Loucy (cell line): Measurements from ENCODE around the gene ADGB.
A peak's percentile ranks its signal among the peaks of the same experiment; 100 is the strongest.

ENCODE experiments used
- H2AFZ ChIP-seq: fragments of 200-600 bp; sonication (generic); 2 replicates; pipeline ENCODE4 v1.6.0; 2016; ENCODE audit warnings: antibody characterized with exemption, mild to moderate bottlenecking, low read length, moderate library complexity
- H3F3A ChIP-seq: fragments of 200-600 bp; 2 replicates; pipeline ENCODE4 v1.6.0; 2016; ENCODE audit warnings: antibody characterized with exemption, low read depth, mild to moderate bottlenecking
- H3K27me3 ChIP-seq: fragments of 200-600 bp; sonication (generic); 2 replicates; pipeline ENCODE4 v1.6.1; 2014; ENCODE audit warnings: low read length, mild to moderate bottlenecking; ENCODE audit not compliant: insufficient read depth, poor library complexity, severe bottlenecking
- H3K36me3 ChIP-seq: fragments of 200-600 bp; sonication (generic); 2 replicates; pipeline ENCODE4 v1.6.1; 2016; ENCODE audit warnings: low read length; ENCODE audit not compliant: insufficient read depth
- H3K4me1 ChIP-seq: fragments of 200-600 bp; sonication (generic); 2 replicates; pipeline ENCODE4 v1.5.1; 2014; ENCODE audit warnings: low read length, mild to moderate bottlenecking; ENCODE audit not compliant: insufficient read depth, poor library complexity, severe bottlenecking
- H3K4me2 ChIP-seq: fragments of 200-600 bp; sonication (generic); 2 replicates; pipeline ENCODE4 v1.6.0; 2014; ENCODE audit warnings: antibody characterized with exemption, low read length, low read depth, mild to moderate bottlenecking; ENCODE audit not compliant: poor library complexity, severe bottlenecking
- H3K4me3 ChIP-seq: fragments of 200-600 bp; sonication (generic); 2 replicates; pipeline ENCODE4 v1.5.1; 2014; ENCODE audit warnings: low read length, mild to moderate bottlenecking, mixed read lengths; ENCODE audit not compliant: poor library complexity, severe bottlenecking
- H3K79me2 ChIP-seq: fragments of 200-600 bp; sonication (generic); 2 replicates; pipeline ENCODE4 v1.6.1; 2014; ENCODE audit warnings: low read length; ENCODE audit not compliant: insufficient read depth
- H3K9ac ChIP-seq: fragments of 200-600 bp; sonication (generic); 2 replicates; pipeline ENCODE4 v1.6.0; 2014; ENCODE audit warnings: mild to moderate bottlenecking, low read depth, low read length, moderate library complexity; ENCODE audit not compliant: poor library complexity, severe bottlenecking
- H3K9me2 ChIP-seq: fragments of 200-600 bp; sonication (generic); replicated peaks from 2 replicates; pipeline ENCODE4 v1.6.1; 2016; ENCODE audit warnings: low read depth, low read length, mixed read lengths
- H3K9me3 ChIP-seq: fragments of 200-600 bp; sonication (generic); 2 replicates; pipeline ENCODE4 v1.6.1; 2014; ENCODE audit warnings: mild to moderate bottlenecking, antibody characterized with exemption, low read length, low read depth; ENCODE audit not compliant: insufficient read depth
- H4K20me1 ChIP-seq: fragments of 200-600 bp; sonication (generic); 2 replicates; pipeline ENCODE4 v1.6.0; 2014; ENCODE audit warnings: antibody characterized with exemption, low read length, mild to moderate bottlenecking; ENCODE audit not compliant: insufficient read depth, poor library complexity, severe bottlenecking
- EZH2phosphoT487 ChIP-seq: fragments of 200-600 bp; IDR thresholded peaks from 2 replicates; pipeline ENCODE4 v1.6.1; 2018; ENCODE audit warnings: antibody characterized with exemption, mild to moderate bottlenecking, moderate library complexity, borderline replicate concordance
- TF ChIP-seq, protein P1 (sequence below): fragments of 200-600 bp; sonication (generic); conservative IDR thresholded peaks from 2 replicates; pipeline ENCODE4 v1.5.1; 2014; ENCODE audit warnings: mild to moderate bottlenecking, antibody characterized with exemption, low read length

Gene ADGB

DNA sequence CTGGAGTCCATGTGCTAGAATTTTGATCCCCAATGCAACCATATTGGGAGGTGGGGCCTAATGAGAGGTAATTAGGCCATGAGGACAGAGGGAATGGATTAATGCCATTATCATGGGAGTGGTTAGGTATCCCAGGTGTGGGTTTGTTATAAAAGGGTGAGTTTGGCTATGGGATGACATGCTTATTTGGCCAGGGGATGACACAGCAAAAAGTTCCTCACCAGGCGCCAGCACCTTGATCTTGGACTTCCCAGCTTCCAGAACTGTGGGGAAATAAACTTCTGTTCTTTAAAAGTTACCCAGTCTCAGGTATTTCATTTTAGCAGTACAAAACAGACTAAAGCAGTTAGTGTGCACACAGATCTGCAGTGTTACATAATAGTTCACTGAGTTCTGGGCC, 84.1 kb downstream of the ADGB start:
- H2AFZ ChIP-seq, result no peak overlapping the region
- H3K4me3 ChIP-seq, result no peak overlapping the region
- H3F3A ChIP-seq, result no peaks in the 10 kb centered on the region
- no peak overlapping the region for H3K9ac ChIP-seq
- H3K4me1 ChIP-seq, result no peaks in the 10 kb centered on the region
- no peaks in the 10 kb centered on the region for H3K79me2 ChIP-seq
- H3K9me2 ChIP-seq, result no peaks in the 10 kb centered on the region
- TF ChIP-seq EZH2phosphoT487, result no peak
- TF ChIP-seq, protein P1, sequence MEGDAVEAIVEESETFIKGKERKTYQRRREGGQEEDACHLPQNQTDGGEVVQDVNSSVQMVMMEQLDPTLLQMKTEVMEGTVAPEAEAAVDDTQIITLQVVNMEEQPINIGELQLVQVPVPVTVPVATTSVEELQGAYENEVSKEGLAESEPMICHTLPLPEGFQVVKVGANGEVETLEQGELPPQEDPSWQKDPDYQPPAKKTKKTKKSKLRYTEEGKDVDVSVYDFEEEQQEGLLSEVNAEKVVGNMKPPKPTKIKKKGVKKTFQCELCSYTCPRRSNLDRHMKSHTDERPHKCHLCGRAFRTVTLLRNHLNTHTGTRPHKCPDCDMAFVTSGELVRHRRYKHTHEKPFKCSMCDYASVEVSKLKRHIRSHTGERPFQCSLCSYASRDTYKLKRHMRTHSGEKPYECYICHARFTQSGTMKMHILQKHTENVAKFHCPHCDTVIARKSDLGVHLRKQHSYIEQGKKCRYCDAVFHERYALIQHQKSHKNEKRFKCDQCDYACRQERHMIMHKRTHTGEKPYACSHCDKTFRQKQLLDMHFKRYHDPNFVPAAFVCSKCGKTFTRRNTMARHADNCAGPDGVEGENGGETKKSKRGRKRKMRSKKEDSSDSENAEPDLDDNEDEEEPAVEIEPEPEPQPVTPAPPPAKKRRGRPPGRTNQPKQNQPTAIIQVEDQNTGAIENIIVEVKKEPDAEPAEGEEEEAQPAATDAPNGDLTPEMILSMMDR, result no peak
- no peaks in the 10 kb centered on the region for H3K9me3 ChIP-seq
- H4K20me1 ChIP-seq, result no peaks in the 10 kb centered on the region
- H3K4me2 ChIP-seq, result no peak overlapping the region
- no peaks in the 10 kb centered on the region for H3K36me3 ChIP-seq
- H3K27me3 ChIP-seq, result no peaks in the 10 kb centered on the region

DNA sequence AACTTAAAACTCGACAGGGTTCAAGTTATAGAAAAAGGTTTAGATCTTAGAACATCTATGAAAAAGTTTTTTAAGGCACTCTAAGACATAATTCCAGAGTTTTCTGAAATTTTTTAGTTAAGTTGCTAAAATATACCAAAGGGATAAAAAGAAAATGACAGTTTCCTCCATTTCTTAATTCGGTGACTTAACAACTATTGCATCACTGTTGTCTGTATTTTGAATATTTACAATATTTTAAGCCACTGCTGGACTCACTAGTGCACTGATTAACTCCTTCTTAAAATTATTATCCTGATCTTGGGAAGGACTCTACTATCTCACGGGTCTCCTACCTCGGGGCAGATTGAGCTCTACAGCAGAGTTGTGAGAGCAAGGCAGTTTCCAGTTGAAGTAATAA, 91.0 kb downstream of the ADGB start:
- H3K27me3 ChIP-seq, result no peaks in the 10 kb centered on the region
- H3K36me3 ChIP-seq, result no peaks in the 10 kb centered on the region
- H3K79me2 ChIP-seq, result no peaks in the 10 kb centered on the region
- no peak for TF ChIP-seq EZH2phosphoT487
- TF ChIP-seq, protein P1, result no peak
- H3K4me3 ChIP-seq, result no peak overlapping the region
- no peaks in the 10 kb centered on the region for H3K9me3 ChIP-seq
- H2AFZ ChIP-seq, result no peak overlapping the region
- H3F3A ChIP-seq, result no peaks in the 10 kb centered on the region
- H3K9ac ChIP-seq, result no peak overlapping the region
- no peaks in the 10 kb centered on the region for H3K4me1 ChIP-seq
- no peaks in the 10 kb centered on the region for H3K9me2 ChIP-seq
- no peaks in the 10 kb centered on the region for H4K20me1 ChIP-seq
- H3K4me2 ChIP-seq, result no peak overlapping the region

DNA sequence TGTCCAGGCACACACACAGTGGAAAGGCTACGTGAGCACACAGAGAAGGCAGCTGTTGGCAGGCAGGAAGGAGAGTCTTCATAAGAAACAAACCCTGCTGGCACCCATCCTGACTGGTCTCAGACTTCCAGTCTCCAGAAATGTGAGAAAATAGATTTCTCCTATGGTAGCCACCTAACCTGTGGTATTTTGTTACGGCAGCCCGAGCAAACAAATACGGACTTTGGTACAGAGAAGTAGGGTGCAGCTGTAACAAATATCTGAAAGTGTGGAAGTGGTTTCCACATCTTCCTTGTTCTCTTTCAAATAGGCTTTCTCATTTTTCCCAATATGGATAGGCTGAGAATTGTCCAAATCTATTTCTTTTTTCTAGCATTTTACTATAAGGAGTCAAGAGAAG, 94.6 kb downstream of the ADGB start:
- Histone ChIP-seq H3K9ac (no peak overlapping the region), H3K4me2 (no peak overlapping the region), H3K4me1 (no peaks in the 10 kb centered on the region), H3K36me3 (no peaks in the 10 kb centered on the region), H2AFZ (peak overlapping the region; percentile 61), H3K27me3 (no peaks in the 10 kb centered on the region), H3K4me3 (no peak overlapping the region), H3K9me2 (no peaks in the 10 kb centered on the region), H3K79me2 (no peaks in the 10 kb centered on the region), H3F3A (no peaks in the 10 kb centered on the region), H4K20me1 (no peaks in the 10 kb centered on the region), H3K9me3 (no peaks in the 10 kb centered on the region)
- TF ChIP-seq, protein P1, result no peak
